SU-DHL-6 (cell line): ENCODE results near the gene OSGEPL1.

ENCODE experiments used
- H2AFZ ChIP-seq: fragments of 200-600 bp; sonication (generic); 2 replicates; pipeline ENCODE4 v1.6.1; 2014; ENCODE audit warnings: low read depth, mild to moderate bottlenecking, moderate library complexity, mixed read lengths, antibody characterized with exemption, low read length; ENCODE audit not compliant: severe bottlenecking
- H3F3A ChIP-seq: fragments of 200-600 bp; shearing (Covaris generic); 2 replicates; pipeline ENCODE4 v1.6.0; 2016; ENCODE audit warnings: antibody characterized with exemption, mild to moderate bottlenecking; ENCODE audit not compliant: insufficient read depth
- H3K27ac ChIP-seq: fragments of 200-600 bp; sonication (generic); 2 replicates; pipeline ENCODE4 v1.5.1; 2016; ENCODE audit warnings: low read depth, mild to moderate bottlenecking, low read length, moderate library complexity, mixed read lengths
- H3K27me3 ChIP-seq: fragments of 200-600 bp; sonication (generic), shearing (Covaris generic); 2 replicates; pipeline ENCODE4 v1.6.0; 2014; ENCODE audit warnings: mild to moderate bottlenecking, low read length
- H3K36me3 ChIP-seq: fragments of 200-600 bp; sonication (generic); 2 replicates; pipeline ENCODE4 v1.6.1; 2014; ENCODE audit warnings: mild to moderate bottlenecking, low read length, mixed read lengths
- H3K4me2 ChIP-seq: fragments of 300-600, 200-600 bp; shearing (Covaris generic), sonication (generic); 2 replicates; pipeline ENCODE4 v1.6.0; 2014; ENCODE audit warnings: low read length, low read depth, mild to moderate bottlenecking; ENCODE audit not compliant: poor library complexity, severe bottlenecking
- H3K4me3 ChIP-seq: fragments of 200-600 bp; sonication (generic); 2 replicates; pipeline ENCODE4 v1.5.1; 2014; ENCODE audit warnings: antibody characterized with exemption, low read length, mild to moderate bottlenecking, mixed read lengths; ENCODE audit not compliant: insufficient read depth, poor library complexity, severe bottlenecking
- H3K79me2 ChIP-seq: fragments of 200-600 bp; sonication (generic); 2 replicates; pipeline ENCODE4 v1.6.1; 2014; ENCODE audit warnings: mild to moderate bottlenecking, low read length, moderate library complexity; ENCODE audit not compliant: insufficient read depth
- H3K9ac ChIP-seq: fragments of 200-600 bp; sonication (generic); 2 replicates; pipeline ENCODE4 v1.7.0; 2014; ENCODE audit warnings: mild to moderate bottlenecking, low read length
- H3K9me2 ChIP-seq: fragments of 200-600 bp; sonication (generic); replicated peaks from 2 replicates; pipeline ENCODE4 v1.6.1; 2014; ENCODE audit warnings: low read length; ENCODE audit not compliant: insufficient read depth
- H3K9me3 ChIP-seq: fragments of 200-600 bp; sonication (generic); 2 replicates; pipeline ENCODE4 v1.6.1; 2014; ENCODE audit warnings: low read length, mixed read lengths; ENCODE audit not compliant: insufficient read depth
- H4K20me1 ChIP-seq: fragments of 200-600 bp; sonication (generic); 2 replicates; pipeline ENCODE4 v1.6.1; 2014; ENCODE audit warnings: low read depth, mild to moderate bottlenecking, antibody characterized with exemption, low read length, moderate library complexity, mixed read lengths
- CTCF ChIP-seq: fragments of 200-600 bp; sonication (generic); IDR thresholded peaks from one replicate; pipeline ENCODE4 v1.5.1; 2017; ENCODE audit warnings: antibody characterized with exemption, mild to moderate bottlenecking, low read length, moderate library complexity; ENCODE audit not compliant: insufficient read depth, poor library complexity, severe bottlenecking
- EZH2phosphoT487 ChIP-seq: fragments of 200-600 bp; sonication (generic), shearing (Covaris generic); conservative IDR thresholded peaks from 2 replicates; pipeline ENCODE4 v1.6.1; 2018; ENCODE audit warnings: mild to moderate bottlenecking, antibody characterized with exemption, low read length, moderate library complexity, mixed read lengths

The OSGEPL1 gene

GRCh38 chr2:189783927-189784867 lies 21.6 kb upstream of the OSGEPL1 start, which contains the start of the genes ORMDL1 and PMS1:
Gene ORMDL1 (minus strand): TSS chr2:189784339. CDS start chr2:189782595, 1,744 bp downstream.
Gene PMS1 (plus strand): TSS chr2:189784450. CDS start chr2:189791810, 7,360 bp downstream.
- peak within 1 kb of the TSS; percentile 94 for H3K4me2 ChIP-seq
- no peaks in the 10 kb centered on the region for H3K27me3 ChIP-seq
- peak within 1 kb of the TSS; percentile 76 for H2AFZ ChIP-seq
- H4K20me1 ChIP-seq = no peaks in the 10 kb centered on the region
- peaks cover 93% of the 10 kb centered on the region for H3K79me2 ChIP-seq
- peak within 1 kb of the TSS; percentile 70 for H3K4me3 ChIP-seq
- no peak for TF ChIP-seq CTCF
- TF ChIP-seq EZH2phosphoT487 = no peak
- no peaks in the 10 kb centered on the region for H3K9me2 ChIP-seq
- no peaks in the 10 kb centered on the region for H3K9me3 ChIP-seq
- no peaks in the 10 kb centered on the region for H3F3A ChIP-seq
- H3K36me3 ChIP-seq = peaks cover 26% of the 10 kb centered on the region; the same call in 1 of the 2 replicates
- peak within 1 kb of the TSS; percentile 84 for H3K27ac ChIP-seq
- H3K9ac ChIP-seq = peak within 1 kb of the TSS; percentile 77

- Histone ChIP-seq H2AFZ (no peak overlapping the region), H4K20me1 (no peaks in the 10 kb centered on the region), H3K36me3 (peaks cover 23% of the 10 kb centered on the region; the same call in 1 of the 2 replicates), H3K9ac (peak overlapping the region; percentile 77), H3K79me2 (peaks cover 93% of the 10 kb centered on the region), H3K4me3 (peak overlapping the region; percentile 70), H3K9me3 (no peaks in the 10 kb centered on the region), H3K27me3 (no peaks in the 10 kb centered on the region), H3K4me2 (peak overlapping the region; percentile 81), H3K27ac (peak overlapping the region; percentile 84), H3F3A (no peaks in the 10 kb centered on the region), H3K9me2 (no peaks in the 10 kb centered on the region)
- TF ChIP-seq CTCF = no peak
- TF ChIP-seq EZH2phosphoT487 = no peak
These were observed 20.9 kb upstream of the OSGEPL1 start for GRCh38 chr2:189783451-189783926.

- Histone ChIP-seq H3K27me3 (no peaks in the 10 kb centered on the region), H3K9me2 (no peaks in the 10 kb centered on the region), H3F3A (no peaks in the 10 kb centered on the region), H4K20me1 (no peaks in the 10 kb centered on the region), H2AFZ (no peak overlapping the region), H3K4me3 (peak overlapping the region; percentile 70), H3K79me2 (peaks cover 84% of the 10 kb centered on the region), H3K27ac (0 out of 2 replicates have a peak overlapping the region, but pooled peaks have one; percentile 84), H3K36me3 (peaks cover 24% of the 10 kb centered on the region), H3K4me2 (peak overlapping the region; percentile 81), H3K9ac (peak overlapping the region; percentile 77), H3K9me3 (no peaks in the 10 kb centered on the region)
- TF ChIP-seq EZH2phosphoT487 = no peak
- no peak for TF ChIP-seq CTCF
These were observed 19.7 kb upstream of the OSGEPL1 start for GRCh38 chr2:189782221-189782671.
